Psoas muscle (tissue), 8 donors: ENCODE results near the gene C14orf180. TPM values are rescaled to one million over a fixed set of nuclear protein-coding genes. Genes with fewer than 3 reads are reported as not detected.

Experiments
- ATAC-seq, 4 donors: fragments of 200-7000 bp; cut with Tn5 transposase; one replicate each; pipeline ENCODE4 v1.9.1; 2020; ENCODE audit warnings: moderate library complexity in 3 of 4, mild to moderate bottlenecking in 2 of 4
- DNase-seq, 2 donors: peaks; one replicate each; pipeline ENCODE4 v3.0.0-alpha.2; 2020
- H3K27ac ChIP-seq: fragments of 200-600 bp; one replicate; pipeline ENCODE4 v1.8.0; 2022
- H3K27me3 ChIP-seq, 3 donors: fragments of 200-600 bp in 1 of 3; one replicate each; pipeline versions ENCODE4 v1.6.1 to v1.8.0; 2013 to 2022; ENCODE audit warnings: low read length in 2 of 3, mild to moderate bottlenecking in 2 of 3, moderate library complexity in 1 of 3; ENCODE audit not compliant: insufficient read depth in 3 of 3
- H3K36me3 ChIP-seq, 2 donors: fragments of 200-600 bp in 1 of 2; one replicate each; pipeline versions ENCODE4 v1.6.1 to v1.8.0; 2013 to 2022; ENCODE audit warnings: low read depth in 1 of 2, mild to moderate bottlenecking in 1 of 2, moderate library complexity in 1 of 2; ENCODE audit not compliant: insufficient read depth in 1 of 2
- H3K4me1 ChIP-seq: fragments of 200-600 bp; one replicate; pipeline ENCODE4 v1.8.0; 2022
- H3K4me3 ChIP-seq: fragments of 200-600 bp; one replicate; pipeline ENCODE4 v1.8.0; 2022; ENCODE audit warnings: mild to moderate bottlenecking
- H3K9me3 ChIP-seq: fragments of 200-600 bp; one replicate; pipeline ENCODE4 v1.8.0; 2022
- WGBS, 3 donors: extraction: QIAGEN DNeasy Blood & Tissue Kit; methylation state at CpG; one replicate each; pipeline versions ENCODE4 v1.1.6 to v1.1.7; 2013; 5-methylcytosine and 5-hydroxymethylcytosine counted together
- intact Hi-C, 2 donors: fragments of 100-400 bp; cut with DNase I; formaldehyde crosslinking; loops; one replicate each; pipeline versions ENCODE4 v1.11.0 to v1.14.2; 2022
- polyA plus RNA-seq, 3 donors: library from polyadenylated mRNA; stranded (reverse); fragments of 200-250 nt; gene quantifications; one replicate each; pipeline ENCODE4 v1.2.3, GENCODE V29; 2013
- total RNA-seq, 4 donors: library from RNA; stranded (reverse); fragmentation: NEBNext Ultra II Directional in 2 of 4; extraction: Animal tissue kit (Norgen Biotek cat#: 25700) in 2 of 4; gene quantifications; one replicate each; pipeline versions ENCODE4 v1.2.1 to v1.2.4, GENCODE V29; 2021 to 2023
- TF ChIP-seq, protein P1 (sequence below): fragments of 200-600 bp; IDR thresholded peaks from one replicate; pipeline ENCODE4 v1.8.0; 2022; ENCODE audit warnings: antibody characterized with exemption
- donor health status: healthy with polysubstance abuse.
- donor health status: DM: no; HTN: no; CAD: no; lungs with moderate emphysema.
- donor health status: Bipolar disorder and iron deficiency.
- donor health status: healthy.
- donor health status: DM: yes; HTN: yes; CAD: no.
- donor health status: DM: no; HTN: no; CAD: no.
- donor health status: DM: no; HTN: no; CAD: no.
- donor health status: DM: yes; HTN: yes; CAD: no.

The C14orf180 gene
- total and polyA plus RNA-seq, 7 donors, result 0.32 to 7.3 (median 0.58) TPM

DNA sequence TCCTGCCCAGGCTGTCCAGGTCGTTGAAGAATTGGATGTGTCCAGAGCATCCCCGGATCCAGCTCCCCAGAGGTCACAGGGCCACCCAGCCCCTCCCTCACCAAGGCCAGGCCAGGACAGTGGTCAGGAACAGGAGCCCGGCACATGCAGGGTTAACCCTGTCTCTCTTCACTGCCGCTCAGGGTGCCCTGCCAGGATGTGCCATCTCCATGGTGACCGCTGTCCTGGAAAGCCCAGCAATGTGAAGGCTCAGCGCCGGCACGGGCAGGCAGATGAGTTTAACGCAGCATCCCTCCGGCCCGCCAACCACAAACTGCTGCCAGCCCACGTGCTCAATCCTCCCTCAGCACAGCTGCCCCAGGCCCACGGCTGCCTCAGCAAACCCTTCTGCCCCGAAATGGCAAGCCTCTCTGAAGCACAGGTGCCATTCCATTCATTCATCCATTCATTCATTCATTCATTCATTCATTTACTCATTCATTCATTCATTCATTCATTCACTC is 20.6 kb downstream of the C14orf180 start:
- Histone ChIP-seq H3K36me3 (no peaks in the 10 kb centered on the region), H3K27me3 (peaks cover 0 to 93% (median 29%) of the 10 kb centered on the region in 3 donors), H3K27ac (no peak overlapping the region), H3K4me3 (no peak overlapping the region), H3K9me3 (no peaks in the 10 kb centered on the region), H3K4me1 (no peaks in the 10 kb centered on the region)
- ATAC-seq, result no peak
- 6 to 11% (median 7%) methylated on average over 13 to 14 of the region's 14 CpGs for WGBS, 3 donors
- DNase-seq, result peak in 1 of 2 donors; percentile 10
- TF ChIP-seq, protein P1, sequence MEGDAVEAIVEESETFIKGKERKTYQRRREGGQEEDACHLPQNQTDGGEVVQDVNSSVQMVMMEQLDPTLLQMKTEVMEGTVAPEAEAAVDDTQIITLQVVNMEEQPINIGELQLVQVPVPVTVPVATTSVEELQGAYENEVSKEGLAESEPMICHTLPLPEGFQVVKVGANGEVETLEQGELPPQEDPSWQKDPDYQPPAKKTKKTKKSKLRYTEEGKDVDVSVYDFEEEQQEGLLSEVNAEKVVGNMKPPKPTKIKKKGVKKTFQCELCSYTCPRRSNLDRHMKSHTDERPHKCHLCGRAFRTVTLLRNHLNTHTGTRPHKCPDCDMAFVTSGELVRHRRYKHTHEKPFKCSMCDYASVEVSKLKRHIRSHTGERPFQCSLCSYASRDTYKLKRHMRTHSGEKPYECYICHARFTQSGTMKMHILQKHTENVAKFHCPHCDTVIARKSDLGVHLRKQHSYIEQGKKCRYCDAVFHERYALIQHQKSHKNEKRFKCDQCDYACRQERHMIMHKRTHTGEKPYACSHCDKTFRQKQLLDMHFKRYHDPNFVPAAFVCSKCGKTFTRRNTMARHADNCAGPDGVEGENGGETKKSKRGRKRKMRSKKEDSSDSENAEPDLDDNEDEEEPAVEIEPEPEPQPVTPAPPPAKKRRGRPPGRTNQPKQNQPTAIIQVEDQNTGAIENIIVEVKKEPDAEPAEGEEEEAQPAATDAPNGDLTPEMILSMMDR, result no peak
- intact Hi-C loops, result no loop called here

DNA sequence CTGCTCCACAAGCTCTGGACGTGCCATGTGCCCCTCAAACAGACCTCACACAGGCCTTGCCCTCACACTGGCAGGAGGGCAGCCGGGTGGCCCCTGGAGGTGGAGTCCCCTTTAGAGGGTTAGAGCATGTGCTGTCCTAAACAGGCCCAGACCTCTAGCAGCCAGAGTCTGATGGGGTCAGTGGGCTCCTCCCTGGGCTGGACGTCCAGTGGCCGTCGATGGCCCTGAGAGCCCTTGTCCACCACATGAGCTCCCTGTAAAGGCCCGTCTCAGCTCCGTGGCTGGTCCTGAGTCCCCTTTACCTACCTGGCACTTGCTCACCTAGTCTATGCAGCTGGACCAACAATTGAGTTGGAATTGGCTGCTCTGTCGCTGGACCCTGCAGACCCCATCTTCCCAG is 21.2 kb downstream of the C14orf180 start:
- Histone ChIP-seq H3K27me3 (peaks cover 0 to 96% (median 29%) of the 10 kb centered on the region in 3 donors), H3K36me3 (no peaks in the 10 kb centered on the region), H3K4me1 (no peaks in the 10 kb centered on the region), H3K27ac (no peak overlapping the region), H3K9me3 (no peaks in the 10 kb centered on the region), H3K4me3 (no peak overlapping the region)
- intact Hi-C loops, result no loop called here
- TF ChIP-seq, protein P1, result no peak
- DNase-seq, result peak in 1 of 2 donors; percentile 6
- WGBS, 3 donors, result 74 to 76% (median 76%) methylated on average over 8 of the region's 8 CpGs
- ATAC-seq, result no peak

DNA sequence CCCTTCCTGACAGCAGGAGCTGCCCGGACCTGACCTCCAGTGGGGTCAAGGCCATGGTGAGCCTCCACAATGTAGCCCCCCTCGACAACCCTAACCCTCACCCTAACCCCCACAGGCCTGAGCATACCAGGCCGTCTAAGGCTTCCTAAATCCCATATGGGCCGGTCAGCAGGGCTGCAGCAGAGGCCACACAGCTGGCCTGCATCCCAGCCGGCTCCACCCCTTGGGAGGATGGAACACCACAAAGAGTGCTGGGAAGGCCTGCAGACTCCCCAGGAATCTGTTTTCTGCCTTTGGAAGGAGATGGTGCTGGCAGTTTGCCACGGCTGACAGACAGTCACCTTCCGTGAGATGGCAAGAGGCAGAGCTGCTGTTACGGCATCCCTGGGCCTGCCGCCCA is 22.2 kb downstream of the C14orf180 start:
- H3K4me3 ChIP-seq, result no peak overlapping the region
- H3K36me3 ChIP-seq, result no peaks in the 10 kb centered on the region
- H3K27ac ChIP-seq, result no peak overlapping the region
- intact Hi-C loops, result no loop called here
- DNase-seq (peak in 1 of 2 donors; percentile 11), ATAC-seq (no peak)
- H3K4me1 ChIP-seq, result no peaks in the 10 kb centered on the region
- TF ChIP-seq, protein P1, result no peak
- peaks cover 0 to 97% (median 27%) of the 10 kb centered on the region in 3 donors for H3K27me3 ChIP-seq
- WGBS, 3 donors, result 27 to 37% (median 35%) methylated on average over 8 to 9 of the region's 9 CpGs
- H3K9me3 ChIP-seq, result no peaks in the 10 kb centered on the region

DNA sequence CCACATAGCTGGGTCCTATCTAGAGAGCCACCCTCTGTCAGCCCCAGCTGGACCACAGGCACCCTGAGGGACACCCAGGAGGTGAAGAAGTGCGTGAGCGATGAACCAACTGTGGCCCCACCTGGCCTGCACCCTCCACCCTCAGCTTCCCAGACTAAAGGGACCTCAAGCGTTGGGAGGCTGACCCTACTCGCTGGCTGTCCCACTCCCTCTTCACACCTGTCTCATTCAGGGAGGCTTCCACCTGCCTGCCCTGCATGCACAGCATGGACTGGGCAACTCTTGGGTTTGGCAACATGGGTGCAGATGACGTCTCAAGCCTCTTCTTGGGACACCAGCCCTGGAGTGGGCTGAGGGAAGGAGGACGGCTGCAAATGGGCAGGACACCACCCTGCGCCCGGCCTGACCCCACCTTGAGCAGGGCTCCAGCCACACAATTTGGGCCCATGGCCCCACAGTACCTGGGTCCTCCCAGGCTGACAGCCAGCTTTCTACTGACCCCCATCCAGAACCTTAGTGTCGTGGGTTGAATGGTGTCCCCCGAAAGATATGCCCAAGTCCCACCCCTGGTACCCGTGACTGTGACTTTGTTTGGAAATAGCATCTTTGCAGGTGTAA is 22.9 kb downstream of the C14orf180 start:
- no peak overlapping the region for H3K27ac ChIP-seq
- 85 to 88% (median 86%) methylated on average over 11 of the region's 11 CpGs for WGBS, 3 donors
- TF ChIP-seq, protein P1, result no peak
- no peaks in the 10 kb centered on the region for H3K4me1 ChIP-seq
- DNase-seq (peak in 1 of 2 donors; percentile 6), ATAC-seq (no peak)
- H3K4me3 ChIP-seq, result no peak overlapping the region
- no peaks in the 10 kb centered on the region for H3K36me3 ChIP-seq
- peaks cover 0 to 97% (median 27%) of the 10 kb centered on the region in 3 donors for H3K27me3 ChIP-seq
- intact Hi-C loops, result no loop called here
- H3K9me3 ChIP-seq, result no peaks in the 10 kb centered on the region
